NT2/D1 (cell line): Measurements from ENCODE around the gene ITPR2.

ENCODE experiments used
- SUZ12 ChIP-seq: IDR thresholded peaks from 2 replicates; pipeline ENCODE4 v1.6.1; 2011; ENCODE audit not compliant: insufficient read length, insufficient read depth; ENCODE audit errors: extremely low read depth
- YY1 ChIP-seq: IDR thresholded peaks from 2 replicates; pipeline ENCODE4 v1.6.1; 2011; ENCODE audit not compliant: insufficient read length, insufficient read depth

- TF ChIP-seq SUZ12, result no peak
- TF ChIP-seq YY1, result no peak
Observed at GRCh38 chr12:26373606-26374495, 459.1 kb downstream of the ITPR2 start.
